Naive B cell (primary cell): ENCODE data around the gene AMPD3. TPM values are rescaled to one million over a fixed set of nuclear protein-coding genes. Genes with fewer than 3 reads are reported as not detected.
A peak's percentile ranks its signal among the peaks of the same experiment; 100 is the strongest.

Experiments
- ATAC-seq, 2 donors: fragments of 150-1000 bp; cut with Tn5 transposase; 2 replicates each; pipeline ENCODE4 v1.10.0; 2021; ENCODE audit warnings: low read depth in 2 of 2, mild to moderate bottlenecking in 2 of 2, moderate library complexity in 2 of 2
- DNase-seq: peaks from one replicate; pipeline ENCODE4 v3.0.0; 2022
- H3K27ac Mint-ChIP-seq, 6 donors: one replicate each; pipeline ENCODE4 v1.8.0; 2020 to 2022; ENCODE audit warnings: mild to moderate bottlenecking in 6 of 6, mixed read lengths in 6 of 6, moderate library complexity in 5 of 6, inconsistent platforms in 2 of 6
- H3K27me3 Mint-ChIP-seq, 3 donors: one replicate each; pipeline ENCODE4 v1.8.0; 2021 to 2022; ENCODE audit warnings: mixed read lengths in 3 of 3, mild to moderate bottlenecking in 1 of 3
- H3K36me3 Mint-ChIP-seq, 2 donors: one replicate each; pipeline ENCODE4 v1.8.0; 2020 to 2022; ENCODE audit warnings: mixed read lengths in 2 of 2, inconsistent platforms in 1 of 2, mild to moderate bottlenecking in 1 of 2
- H3K4me1 Mint-ChIP-seq, 3 donors: one replicate each; pipeline ENCODE4 v1.8.0; 2020 to 2022; ENCODE audit warnings: mixed read lengths in 3 of 3, inconsistent platforms in 1 of 3, mild to moderate bottlenecking in 1 of 3, moderate library complexity in 1 of 3
- H3K4me3 Mint-ChIP-seq, 8 donors: one replicate each; pipeline ENCODE4 v1.8.0; 2020 to 2022; ENCODE audit warnings: mild to moderate bottlenecking in 8 of 8, mixed read lengths in 8 of 8, moderate library complexity in 8 of 8, inconsistent platforms in 2 of 8
- H3K9me3 Mint-ChIP-seq, 7 donors: one replicate each; pipeline ENCODE4 v1.8.0; 2020 to 2022; ENCODE audit warnings: mixed read lengths in 7 of 7, mild to moderate bottlenecking in 5 of 7, inconsistent platforms in 2 of 7, moderate library complexity in 1 of 7
- polyA plus RNA-seq, 6 donors: library from polyadenylated mRNA; unstranded; fragments of 300-500 nt; fragmentation: Illumina TruSeq; gene quantifications; one replicate each; pipeline ENCODE4 v1.2.3, GENCODE V29; 2021; ENCODE audit warnings: low read depth in 6 of 6

AMPD3 gene
- polyA plus RNA-seq, 6 donors from 2014 or later = 20.2 to 35.5 (median 27.3) TPM

GRCh38 chr11:10514709-10515108, 59.6 kb downstream of the AMPD3 start:
- Mint-ChIP-seq H3K27ac (peak overlapping the region in 4 of 6 donors; percentile 21 to 92 (median 71)), H3K4me1 (peaks cover 7 to 30% (median 23%) of the 10 kb centered on the region in 3 donors), H3K36me3 (peaks cover 0 to 20% of the 10 kb centered on the region in 2 donors), H3K27me3 (no peaks in the 10 kb centered on the region), H3K9me3 (no peaks in the 10 kb centered on the region), H3K4me3 (no peak overlapping the region)
- no peak for ATAC-seq
- DNase-seq = no peak

GRCh38 chr11:10515418-10515817, 60.4 kb downstream of the AMPD3 start:
- H3K4me3 Mint-ChIP-seq = no peak overlapping the region
- no peaks in the 10 kb centered on the region for H3K27me3 Mint-ChIP-seq
- no peaks in the 10 kb centered on the region for H3K9me3 Mint-ChIP-seq
- H3K4me1 Mint-ChIP-seq = peaks cover 7 to 30% (median 23%) of the 10 kb centered on the region in 3 donors
- peak overlapping the region in 1 of 6 donors; percentile 23 for H3K27ac Mint-ChIP-seq
- H3K36me3 Mint-ChIP-seq = peaks cover 0 to 20% of the 10 kb centered on the region in 2 donors
- no peak for DNase-seq
- no peak for ATAC-seq

- Mint-ChIP-seq H3K27ac (peak overlapping the region in 2 of 6 donors; percentile 28 to 55), H3K27me3 (no peaks in the 10 kb centered on the region), H3K4me3 (no peak overlapping the region), H3K4me1 (peaks cover 13 to 35% (median 32%) of the 10 kb centered on the region in 3 donors), H3K36me3 (peaks cover 12 to 20% of the 10 kb centered on the region in 2 donors), H3K9me3 (no peaks in the 10 kb centered on the region)
- no peak for ATAC-seq
- no peak for DNase-seq
Measured at GRCh38 chr11:10518123-10518522, 63.1 kb downstream of the AMPD3 start.

GRCh38 chr11:10518891-10519290, 63.8 kb downstream of the AMPD3 start:
- ATAC-seq (no peak), DNase-seq (no peak)
- H3K4me1 Mint-ChIP-seq = peaks cover 13 to 38% (median 35%) of the 10 kb centered on the region in 3 donors
- H3K27ac Mint-ChIP-seq = peak overlapping the region in 3 of 6 donors; percentile 20 to 33 (median 30)
- no peak overlapping the region for H3K4me3 Mint-ChIP-seq
- H3K36me3 Mint-ChIP-seq = peaks cover 12 to 20% of the 10 kb centered on the region in 2 donors
- H3K9me3 Mint-ChIP-seq = no peaks in the 10 kb centered on the region
- no peaks in the 10 kb centered on the region for H3K27me3 Mint-ChIP-seq

DNA sequence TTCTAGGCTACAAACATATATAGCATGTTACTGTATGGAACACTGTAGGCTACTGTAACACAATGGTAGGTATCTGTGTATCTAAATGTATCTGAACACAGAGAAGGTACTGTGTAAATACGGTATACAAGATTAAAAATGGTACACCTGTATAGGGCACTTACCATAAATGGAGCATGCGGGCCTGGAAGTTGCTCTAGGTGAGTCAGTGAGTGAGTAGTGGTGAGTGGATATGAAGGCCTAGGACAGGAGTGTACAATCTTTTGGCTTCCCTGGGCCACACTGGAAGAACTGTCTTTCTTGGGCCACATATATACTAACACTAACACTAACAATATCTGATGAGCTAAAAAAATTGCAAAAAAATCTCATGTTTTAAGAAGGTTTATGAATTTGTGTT, 64.6 kb downstream of the AMPD3 start:
- DNase-seq (no peak), ATAC-seq (no peak)
- Mint-ChIP-seq H3K27ac (peak overlapping the region in 3 of 6 donors; percentile 10 to 72 (median 20)), H3K27me3 (no peaks in the 10 kb centered on the region), H3K9me3 (no peaks in the 10 kb centered on the region), H3K36me3 (peaks cover 12 to 23% of the 10 kb centered on the region in 2 donors), H3K4me3 (no peak overlapping the region), H3K4me1 (peaks cover 9 to 30% (median 30%) of the 10 kb centered on the region in 3 donors)

DNA sequence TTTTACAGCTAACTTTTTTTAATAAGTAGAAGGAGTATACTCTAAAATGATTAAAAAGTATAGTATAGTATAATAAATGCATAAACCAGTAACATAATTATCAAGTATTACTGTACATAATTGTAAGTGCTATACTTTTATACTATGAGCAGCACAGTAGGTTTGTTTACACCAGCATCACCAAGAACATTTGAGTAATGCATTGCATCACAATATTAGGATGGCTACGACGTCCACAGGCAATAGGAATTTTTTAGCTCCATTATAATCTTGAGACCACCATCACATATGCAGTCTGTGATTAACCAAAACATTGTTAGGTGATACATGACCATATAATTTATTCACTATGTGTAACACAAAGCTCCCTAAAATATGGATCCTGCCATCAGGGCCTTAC, 65.5 kb downstream of the AMPD3 start:
- H3K36me3 Mint-ChIP-seq = peaks cover 12 to 30% of the 10 kb centered on the region in 2 donors
- no peak overlapping the region for H3K4me3 Mint-ChIP-seq

DNA sequence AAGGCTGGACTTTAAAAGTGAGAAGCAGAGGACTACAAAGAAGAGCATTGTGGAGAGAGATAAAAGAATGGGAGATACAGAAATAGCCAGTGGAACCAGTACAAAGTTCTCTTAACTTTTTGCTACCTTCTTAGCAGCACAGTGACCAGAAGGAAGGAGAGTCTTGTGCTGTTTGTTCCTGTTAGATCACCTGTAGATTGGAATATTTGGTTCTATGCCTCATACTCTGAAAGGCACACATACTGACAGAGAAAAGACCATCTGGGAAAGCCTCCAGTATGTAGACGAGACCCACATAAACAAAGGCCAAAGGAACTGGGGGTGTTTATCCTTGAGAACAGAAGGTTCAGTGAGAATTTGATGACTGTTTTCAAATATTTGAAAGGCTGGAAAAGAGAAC, 67.2 kb downstream of the AMPD3 start:
- H3K36me3 Mint-ChIP-seq = peaks cover 26 to 42% of the 10 kb centered on the region in 2 donors
- no peaks in the 10 kb centered on the region for H3K27me3 Mint-ChIP-seq

More for the DNA sequence above, 65.5 kb downstream of the AMPD3 start:
- DNase-seq (no peak), ATAC-seq (no peak)
- peaks cover 6 to 23% (median 23%) of the 10 kb centered on the region in 3 donors for H3K4me1 Mint-ChIP-seq
- peak overlapping the region in 2 of 6 donors; percentile 18 to 28 for H3K27ac Mint-ChIP-seq
- H3K27me3 Mint-ChIP-seq = no peaks in the 10 kb centered on the region
- no peaks in the 10 kb centered on the region for H3K9me3 Mint-ChIP-seq

GRCh38 chr11:10522921-10523320, 67.9 kb downstream of the AMPD3 start:
- Mint-ChIP-seq H3K9me3 (no peaks in the 10 kb centered on the region), H3K27ac (no peak overlapping the region), H3K36me3 (peaks cover 32 to 46% of the 10 kb centered on the region in 2 donors), H3K4me3 (no peak overlapping the region), H3K27me3 (no peaks in the 10 kb centered on the region), H3K4me1 (peaks cover 16 to 34% (median 18%) of the 10 kb centered on the region in 3 donors)
- DNase-seq (no peak), ATAC-seq (no peak)

More for the DNA sequence above, 67.2 kb downstream of the AMPD3 start:
- ATAC-seq = no peak
- Mint-ChIP-seq H3K4me3 (no peak overlapping the region), H3K4me1 (peaks cover 14 to 33% (median 15%) of the 10 kb centered on the region in 3 donors), H3K9me3 (no peaks in the 10 kb centered on the region), H3K27ac (peak overlapping the region; percentile 1 to 81 (median 46))
- DNase-seq = no peak

GRCh38 chr11:10524471-10524870, 69.4 kb downstream of the AMPD3 start:
- H3K27me3 Mint-ChIP-seq = no peaks in the 10 kb centered on the region
- peak overlapping the region in 2 of 6 donors; percentile 38 to 44 for H3K27ac Mint-ChIP-seq
- H3K4me3 Mint-ChIP-seq = no peak overlapping the region
- ATAC-seq (no peak), DNase-seq (no peak)
- H3K9me3 Mint-ChIP-seq = no peaks in the 10 kb centered on the region
- peaks cover 40 to 46% of the 10 kb centered on the region in 2 donors for H3K36me3 Mint-ChIP-seq
- H3K4me1 Mint-ChIP-seq = peaks cover 12 to 34% (median 23%) of the 10 kb centered on the region in 3 donors

DNA sequence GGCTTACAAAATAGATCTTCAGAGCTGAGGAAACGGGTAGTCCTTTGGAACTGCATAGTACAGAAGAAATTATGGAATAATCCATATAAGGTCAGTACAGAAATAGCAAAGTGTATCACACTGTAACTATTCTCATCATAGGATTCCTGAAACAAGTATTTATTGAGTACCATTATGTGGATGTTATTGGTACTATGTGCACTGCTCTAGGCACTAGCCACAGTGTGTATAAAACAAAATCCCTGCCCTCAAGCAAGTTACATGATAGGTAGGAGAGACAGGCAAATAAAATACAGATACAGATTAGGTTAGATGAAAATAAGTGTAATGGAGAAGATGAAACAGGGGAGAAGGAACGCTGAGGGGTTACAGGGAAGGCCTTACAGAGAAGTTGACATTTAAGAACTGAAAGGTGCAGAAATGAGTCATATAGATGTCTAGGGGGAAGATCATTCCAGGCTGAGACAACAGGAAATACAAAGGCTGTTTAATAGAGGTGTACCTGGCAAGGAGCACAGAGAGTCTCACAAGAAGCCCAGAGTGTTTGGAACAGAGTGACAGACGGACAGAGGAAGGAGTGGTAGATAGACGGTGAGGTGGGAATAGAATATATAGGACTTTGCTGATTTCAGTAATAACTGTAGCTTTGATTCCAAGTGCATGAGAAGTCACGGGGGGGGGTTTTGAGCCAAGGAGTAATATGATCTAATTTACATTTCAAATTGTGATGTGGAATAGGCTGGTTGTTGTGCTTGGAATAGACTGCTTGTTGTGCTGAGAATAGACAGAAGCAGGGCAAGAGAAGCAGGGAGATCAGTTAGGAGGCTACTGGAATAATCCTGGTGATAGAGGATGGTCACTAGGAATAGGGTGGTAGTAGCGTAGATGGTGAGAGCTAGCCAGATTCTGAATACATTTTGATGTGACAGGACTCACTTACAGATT, 72.2 kb downstream of the AMPD3 start:
- Mint-ChIP-seq H3K4me1 (peaks cover 10 to 26% (median 17%) of the 10 kb centered on the region in 3 donors), H3K27me3 (no peaks in the 10 kb centered on the region), H3K27ac (peak overlapping the region; percentile 14 to 66 (median 35)), H3K9me3 (no peaks in the 10 kb centered on the region), H3K36me3 (peaks cover 37 to 49% of the 10 kb centered on the region in 2 donors), H3K4me3 (no peak overlapping the region)
- ATAC-seq = no peak
- no peak for DNase-seq

DNA sequence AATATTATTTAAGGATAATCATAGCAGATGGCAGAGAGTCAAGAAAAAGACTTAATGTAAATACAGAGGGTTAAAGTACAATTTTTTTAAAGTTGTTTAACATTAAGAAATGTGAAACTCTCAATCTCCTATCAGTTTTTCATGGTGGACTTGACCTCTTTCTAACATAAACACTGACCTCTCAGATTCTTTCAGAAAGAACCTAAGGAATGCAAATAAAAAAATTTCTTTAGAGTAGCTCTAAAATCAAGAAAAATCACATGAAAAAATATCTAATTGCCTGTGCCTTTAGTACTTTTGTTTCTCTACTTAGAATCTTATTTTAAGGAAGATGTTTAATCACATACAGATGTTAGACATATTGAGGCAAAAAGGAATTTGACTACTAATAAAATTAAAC, 73.1 kb downstream of the AMPD3 start:
- H3K36me3 Mint-ChIP-seq = peaks cover 44 to 48% of the 10 kb centered on the region in 2 donors
- H3K27me3 Mint-ChIP-seq = no peaks in the 10 kb centered on the region
- H3K4me1 Mint-ChIP-seq = peaks cover 9 to 33% (median 20%) of the 10 kb centered on the region in 3 donors
- DNase-seq = no peak
- H3K9me3 Mint-ChIP-seq = no peaks in the 10 kb centered on the region
- H3K4me3 Mint-ChIP-seq = no peak overlapping the region
- peak overlapping the region in 1 of 6 donors; percentile 41 for H3K27ac Mint-ChIP-seq
- ATAC-seq = no peak

- Mint-ChIP-seq H3K36me3 (peaks cover 54% of the 10 kb centered on the region in 2 donors), H3K4me1 (peaks cover 17 to 36% (median 25%) of the 10 kb centered on the region in 3 donors), H3K27me3 (no peaks in the 10 kb centered on the region), H3K27ac (peak overlapping the region in 2 of 6 donors; percentile 29 to 34), H3K9me3 (no peaks in the 10 kb centered on the region), H3K4me3 (no peak overlapping the region)
- ATAC-seq (no peak), DNase-seq (no peak)
Measured at GRCh38 chr11:10529279-10529678, 74.2 kb downstream of the AMPD3 start.

- H3K27me3 Mint-ChIP-seq = no peaks in the 10 kb centered on the region
- H3K4me1 Mint-ChIP-seq = peaks cover 25 to 39% (median 32%) of the 10 kb centered on the region in 3 donors
- DNase-seq = no peak
- H3K9me3 Mint-ChIP-seq = no peaks in the 10 kb centered on the region
- no peak for ATAC-seq
- H3K4me3 Mint-ChIP-seq = no peak overlapping the region
- H3K36me3 Mint-ChIP-seq = peaks cover 29 to 37% of the 10 kb centered on the region in 2 donors
- H3K27ac Mint-ChIP-seq = peak overlapping the region in 4 of 6 donors; percentile 3 to 65 (median 36)
Measured at GRCh38 chr11:10532526-10532925, 77.5 kb downstream of the AMPD3 start.
